CD4-positive, alpha-beta T cell treated with Interleukin-6 at 100 ng/mL for 8 hours (primary cell): ENCODE results near the gene SLC5A2.
"Not testable (repeated sequence)": the region's sequence is repeated elsewhere in the genome, so short reads cannot be mapped to it uniquely, and the experiment has no call there.

Source experiments
- DNase-seq: peaks from one replicate; pipeline ENCODE4 v3.0.0-alpha.2; 2020; ENCODE audit warnings: mixed read lengths, low spot score

SLC5A2 gene

GRCh38 chr16:31483081-31483480 is at the start of gene SLC5A2:
Gene SLC5A2, plus strand, starts transcription at chr16:31483123. Its CDS starts 14 bp downstream, at chr16:31483137.
- no peak for DNase-seq

GRCh38 chr16:31435341-31436220 is 47.3 kb upstream of the SLC5A2 start:
- DNase-seq, result no peak

GRCh38 chr16:31436221-31437045 is 46.5 kb upstream of the SLC5A2 start:
- DNase-seq, result no peak

- DNase-seq, result no peak
Measured at GRCh38 chr16:31438414-31438813, 44.5 kb upstream of the SLC5A2 start.

- DNase-seq, result not testable (repeated sequence)
Measured at GRCh38 chr16:31439023-31439422, 43.9 kb upstream of the SLC5A2 start.

GRCh38 chr16:31439519-31439918 is 43.4 kb upstream of the SLC5A2 start:
- DNase-seq, result no peak

GRCh38 chr16:31440516-31441184 is 42.3 kb upstream of the SLC5A2 start:
- no peak for DNase-seq

GRCh38 chr16:31441956-31442355 is 41.0 kb upstream of the SLC5A2 start:
- DNase-seq, result no peak

- DNase-seq, result not testable (repeated sequence)
Measured at GRCh38 chr16:31445931-31446330, 37.0 kb upstream of the SLC5A2 start.

- no peak for DNase-seq
Measured at GRCh38 chr16:31451201-31451600, 31.7 kb upstream of the SLC5A2 start.

- DNase-seq, result no peak
Measured at GRCh38 chr16:31451681-31452351, 31.1 kb upstream of the SLC5A2 start.

GRCh38 chr16:31452631-31453106 is 30.3 kb upstream of the SLC5A2 start:
- no peak for DNase-seq

- no peak for DNase-seq
Measured at GRCh38 chr16:31453255-31454204, 29.4 kb upstream of the SLC5A2 start.

- no peak for DNase-seq
Measured at GRCh38 chr16:31455601-31456314, 27.2 kb upstream of the SLC5A2 start.

GRCh38 chr16:31456988-31457360 is 25.9 kb upstream of the SLC5A2 start:
- no peak for DNase-seq

- DNase-seq, result peak; percentile 39
Measured at GRCh38 chr16:31458073-31458843, 24.7 kb upstream of the SLC5A2 start.

GRCh38 chr16:31458844-31459686 is 23.9 kb upstream of the SLC5A2 start, which contains the start of gene ARMC5:
Gene ARMC5, plus strand, starts transcription at chr16:31459501. Its CDS starts 24 bp downstream, at chr16:31459525.
- peak; percentile 97 for DNase-seq
